Measurements from ENCODE around the gene SLC51B.
A peak's percentile ranks its signal among the peaks of the same experiment; 100 is the strongest.

SLC51B gene

DNA sequence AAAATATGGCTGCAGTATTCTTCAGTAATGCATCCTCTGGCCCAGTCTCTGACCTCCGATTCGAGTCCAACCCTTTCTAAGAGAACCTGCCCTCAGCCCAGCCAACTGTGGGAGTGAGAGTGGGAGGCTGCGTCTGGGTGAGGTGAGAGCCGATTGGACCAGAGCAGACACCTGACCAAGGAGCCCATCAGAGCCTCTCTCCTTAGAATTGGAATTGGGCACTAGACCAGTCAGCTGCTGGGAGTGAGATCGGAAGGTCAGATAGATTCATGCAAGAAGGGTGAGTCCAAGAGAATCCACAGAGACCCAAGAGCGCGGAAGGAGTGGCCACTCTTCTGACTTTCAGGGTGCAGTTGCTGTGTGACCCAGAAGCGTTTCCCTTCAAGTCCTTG is 12.4 kb downstream of the SLC51B start:
- H3K27ac ChIP-seq, result peak overlapping the region; percentile 95 to 99
- intact Hi-C loops (cut with DNase I; ENCODE audit: low total_unique reads), result no loop called here

DNA sequence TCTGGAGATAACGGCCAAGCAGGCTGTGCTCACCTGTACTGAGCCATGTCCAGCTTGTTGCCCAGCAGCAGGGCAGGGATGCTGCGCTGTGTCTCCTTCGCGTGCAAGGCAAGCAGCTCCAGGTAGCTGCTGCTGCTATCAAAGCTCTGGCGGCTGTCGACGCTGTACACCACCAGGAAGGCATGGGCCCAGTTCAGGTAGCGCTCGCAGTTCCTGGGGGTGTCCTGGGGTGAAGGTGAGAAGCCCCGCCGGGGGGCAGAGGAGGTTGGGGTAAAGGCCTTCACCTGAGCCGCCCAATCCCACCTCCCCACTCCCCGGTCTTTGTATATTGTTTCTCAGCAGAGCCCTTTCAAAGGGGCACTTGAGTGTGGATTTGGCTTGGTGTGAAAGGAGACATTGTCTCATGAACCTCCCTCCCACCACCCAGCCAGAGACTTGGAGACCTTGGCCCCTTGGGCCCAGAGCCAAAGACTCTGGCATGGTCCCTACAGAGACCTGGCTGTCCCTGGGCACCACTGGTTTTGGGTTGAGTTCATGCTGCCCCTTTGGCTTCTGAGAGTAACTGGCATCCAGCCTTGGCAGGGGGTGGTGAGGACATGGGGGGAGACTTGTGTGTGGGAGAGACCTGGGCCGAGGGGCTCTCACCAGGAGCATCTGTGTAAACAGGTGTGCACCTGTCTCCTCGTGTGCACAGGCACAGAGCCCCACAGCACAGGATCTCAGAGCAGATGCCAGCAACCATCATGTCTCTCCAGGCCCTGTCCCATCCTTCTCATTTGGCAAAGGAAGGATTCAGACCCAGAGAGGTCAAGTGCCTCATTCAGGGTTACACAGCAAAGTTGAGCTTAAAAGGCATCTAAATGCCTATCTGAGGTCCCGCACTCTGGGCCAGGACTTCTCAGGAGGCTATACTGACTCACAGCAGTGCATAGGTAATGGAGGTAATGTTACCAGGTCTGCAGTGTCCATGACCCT is 13.5 kb downstream of the SLC51B start:
- TF ChIP-seq, protein P1, sequence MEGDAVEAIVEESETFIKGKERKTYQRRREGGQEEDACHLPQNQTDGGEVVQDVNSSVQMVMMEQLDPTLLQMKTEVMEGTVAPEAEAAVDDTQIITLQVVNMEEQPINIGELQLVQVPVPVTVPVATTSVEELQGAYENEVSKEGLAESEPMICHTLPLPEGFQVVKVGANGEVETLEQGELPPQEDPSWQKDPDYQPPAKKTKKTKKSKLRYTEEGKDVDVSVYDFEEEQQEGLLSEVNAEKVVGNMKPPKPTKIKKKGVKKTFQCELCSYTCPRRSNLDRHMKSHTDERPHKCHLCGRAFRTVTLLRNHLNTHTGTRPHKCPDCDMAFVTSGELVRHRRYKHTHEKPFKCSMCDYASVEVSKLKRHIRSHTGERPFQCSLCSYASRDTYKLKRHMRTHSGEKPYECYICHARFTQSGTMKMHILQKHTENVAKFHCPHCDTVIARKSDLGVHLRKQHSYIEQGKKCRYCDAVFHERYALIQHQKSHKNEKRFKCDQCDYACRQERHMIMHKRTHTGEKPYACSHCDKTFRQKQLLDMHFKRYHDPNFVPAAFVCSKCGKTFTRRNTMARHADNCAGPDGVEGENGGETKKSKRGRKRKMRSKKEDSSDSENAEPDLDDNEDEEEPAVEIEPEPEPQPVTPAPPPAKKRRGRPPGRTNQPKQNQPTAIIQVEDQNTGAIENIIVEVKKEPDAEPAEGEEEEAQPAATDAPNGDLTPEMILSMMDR (IDR thresholded peaks at IDR 0.05), result no peak
- H3K27me3 ChIP-seq, result no peaks in the 10 kb centered on the region
- H3K27ac ChIP-seq, result peak overlapping the region; percentile 95 to 99
- H3K4me1 ChIP-seq, result peaks cover 0 to 100% (median 85%) of the 10 kb centered on the region in 4 donors
- peak in 1 of 2 donors; percentile 64 for DNase-seq
- peaks cover 50 to 54% (median 50%) of the 10 kb centered on the region in 3 donors for H3K36me3 ChIP-seq
- no peaks in the 10 kb centered on the region for H3K9me3 ChIP-seq
- intact Hi-C loops (cut with DNase I; ENCODE audit: low total_unique reads), result no loop called here
- peak overlapping the region in 1 of 2 donors; percentile 7 for H3K4me3 ChIP-seq

More for the DNA sequence above, 12.4 kb downstream of the SLC51B start:
- H3K27me3 ChIP-seq, result no peaks in the 10 kb centered on the region
- peaks cover 54 to 60% (median 60%) of the 10 kb centered on the region in 3 donors for H3K36me3 ChIP-seq
- TF ChIP-seq, protein P1 (IDR thresholded peaks at IDR 0.05), result no peak
- DNase-seq, result peak in 1 of 2 donors; percentile 67
- H3K4me3 ChIP-seq, result no peak overlapping the region
- H3K9me3 ChIP-seq, result no peaks in the 10 kb centered on the region
- H3K4me1 ChIP-seq, result peaks cover 0 to 93% (median 74%) of the 10 kb centered on the region in 4 donors

- TF ChIP-seq, protein P1 (IDR thresholded peaks at IDR 0.05), result no peak
- Histone ChIP-seq H3K36me3 (peaks cover 43 to 48% (median 44%) of the 10 kb centered on the region in 3 donors), H3K27ac (peak overlapping the region; percentile 95 to 99)
Observed at GRCh38 chr15:65059369-65059750, 14.2 kb downstream of the SLC51B start.

DNA sequence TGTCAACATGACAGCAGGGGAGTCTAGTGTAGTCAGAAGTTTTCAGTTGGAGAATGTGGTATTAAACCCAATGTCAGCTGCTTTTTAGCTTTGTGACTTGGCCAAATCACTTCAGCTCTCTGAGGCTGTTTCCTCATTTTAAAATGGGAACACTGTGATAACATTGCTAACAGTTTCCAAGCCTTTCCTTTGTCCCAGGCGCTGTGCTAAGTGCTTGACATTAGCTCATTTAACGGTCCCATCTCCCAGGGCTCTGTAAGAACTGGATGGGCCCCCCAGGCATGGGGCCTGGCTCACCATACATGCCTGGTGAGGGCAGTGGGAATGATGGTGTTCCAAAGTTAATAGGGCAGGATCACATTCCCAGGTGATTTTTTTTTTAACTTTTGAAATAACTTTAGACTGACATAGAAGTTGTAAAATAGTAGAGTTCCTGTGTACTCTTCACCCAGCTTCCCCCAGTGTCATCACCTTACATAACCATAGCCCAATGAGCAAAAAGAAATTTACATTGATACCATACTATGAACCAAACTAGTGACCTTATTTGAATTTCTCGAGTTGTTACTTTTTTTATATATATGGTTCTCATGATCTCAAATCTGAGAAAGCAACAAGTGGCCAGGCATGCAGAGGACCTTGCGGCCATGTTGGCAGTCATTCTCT is 14.9 kb downstream of the SLC51B start:
- TF ChIP-seq, protein P1 (IDR thresholded peaks at IDR 0.05), result no peak
- Histone ChIP-seq H3K4me3 (peak overlapping the region in 1 of 2 donors; percentile 7), H3K27ac (peak overlapping the region; percentile 95 to 99), H3K36me3 (peaks cover 40 to 46% (median 41%) of the 10 kb centered on the region in 3 donors), H3K27me3 (no peaks in the 10 kb centered on the region), H3K4me1 (peaks cover 0 to 100% (median 87%) of the 10 kb centered on the region in 4 donors), H3K9me3 (no peaks in the 10 kb centered on the region)
- DNase-seq, result peak in 1 of 2 donors; percentile 67
- intact Hi-C loops (cut with DNase I; ENCODE audit: low total_unique reads), result no loop called here

More at GRCh38 chr15:65059369-65059750, 14.2 kb downstream of the SLC51B start:
- H3K4me3 ChIP-seq, result peak overlapping the region in 1 of 2 donors; percentile 7
- intact Hi-C loops (cut with DNase I; ENCODE audit: low total_unique reads), result no loop called here
- H3K27me3 ChIP-seq, result no peaks in the 10 kb centered on the region
- H3K4me1 ChIP-seq, result peaks cover 0 to 100% (median 91%) of the 10 kb centered on the region in 4 donors
- peak in 1 of 2 donors; percentile 53 for DNase-seq
- H3K9me3 ChIP-seq, result no peaks in the 10 kb centered on the region

GRCh38 chr15:65060641-65061397 is 15.6 kb downstream of the SLC51B start:
- DNase-seq, result peak; percentile 79 to 92
- peak overlapping the region; percentile 95 to 99 for H3K27ac ChIP-seq
- peaks cover 0 to 97% (median 80%) of the 10 kb centered on the region in 4 donors for H3K4me1 ChIP-seq

More at GRCh38 chr15:65060641-65061397, 15.6 kb downstream of the SLC51B start:
- intact Hi-C loops (cut with DNase I; ENCODE audit: low total_unique reads), result no loop called here
- peaks cover 38 to 48% (median 47%) of the 10 kb centered on the region in 3 donors for H3K36me3 ChIP-seq
- H3K4me3 ChIP-seq, result peak overlapping the region in 1 of 2 donors; percentile 11
- TF ChIP-seq, protein P1 (IDR thresholded peaks at IDR 0.05), result no peak
- no peaks in the 10 kb centered on the region for H3K27me3 ChIP-seq
- H3K9me3 ChIP-seq, result no peaks in the 10 kb centered on the region
